OCI-LY1 (cell line): ENCODE data around the gene SH3PXD2A.

Experiments
- H2AFZ ChIP-seq: fragments of 200-600 bp; sonication (generic), shearing (Covaris generic); 2 replicates; pipeline ENCODE4 v1.6.0; 2014; ENCODE audit warnings: antibody characterized with exemption, mild to moderate bottlenecking, low read length
- H3F3A ChIP-seq: fragments of 200-600 bp; sonication (generic), shearing (Covaris generic); 2 replicates; pipeline ENCODE4 v1.6.0; 2014; ENCODE audit warnings: mild to moderate bottlenecking, antibody characterized with exemption, low read length, moderate library complexity; ENCODE audit not compliant: insufficient read depth
- H3K27ac ChIP-seq: fragments of 200-600 bp; sonication (generic); 2 replicates; pipeline ENCODE4 v1.5.1; 2014; ENCODE audit warnings: low read length, mixed run types, mild to moderate bottlenecking, low read depth; ENCODE audit not compliant: poor library complexity, severe bottlenecking
- H3K27me3 ChIP-seq: fragments of 200-600 bp; sonication (generic); 2 replicates; pipeline ENCODE4 v1.6.0; 2014; ENCODE audit warnings: antibody characterized with exemption, mild to moderate bottlenecking, low read length, moderate library complexity; ENCODE audit not compliant: insufficient read depth
- H3K36me3 ChIP-seq: fragments of 200-600 bp; sonication (generic); 2 replicates; pipeline ENCODE4 v1.6.1; 2014; ENCODE audit warnings: mild to moderate bottlenecking, antibody characterized with exemption, low read length, moderate library complexity, mixed read lengths; ENCODE audit not compliant: insufficient read depth
- H3K4me1 ChIP-seq: fragments of 200-600 bp; sonication (generic); 2 replicates; pipeline ENCODE4 v1.5.1; 2014; ENCODE audit warnings: mild to moderate bottlenecking, low read length, moderate library complexity; ENCODE audit not compliant: insufficient read depth, severe bottlenecking
- H3K4me2 ChIP-seq: fragments of 200-600 bp; sonication (generic), shearing (Covaris generic); 2 replicates; pipeline ENCODE4 v1.6.1; 2014; ENCODE audit warnings: low read length
- H3K4me3 ChIP-seq: fragments of 200-600 bp; sonication (generic); 2 replicates; pipeline ENCODE4 v1.5.1; 2014; ENCODE audit warnings: low read length, low read depth, mild to moderate bottlenecking, mixed read lengths; ENCODE audit not compliant: poor library complexity, severe bottlenecking
- H3K79me2 ChIP-seq: fragments of 200-600 bp; shearing (Covaris generic); 2 replicates; pipeline ENCODE4 v1.6.1; 2016; ENCODE audit warnings: mixed run types, low read length, mixed read lengths; ENCODE audit not compliant: insufficient read depth
- H3K9ac ChIP-seq: fragments of 200-600 bp; sonication (generic), shearing (Covaris generic); 2 replicates; pipeline ENCODE4 v1.6.1; 2014; ENCODE audit warnings: mild to moderate bottlenecking, low read length, mixed read lengths
- H3K9me2 ChIP-seq: fragments of 200-600 bp; sonication (generic), shearing (Covaris generic); 2 replicates; pipeline ENCODE4 v1.6.1; 2014; ENCODE audit warnings: low read depth, mild to moderate bottlenecking, low read length, mixed read lengths
- H3K9me3 ChIP-seq: fragments of 200-600 bp; shearing (Covaris generic); 2 replicates; pipeline ENCODE4 v1.6.1; 2014; ENCODE audit warnings: low read length, mixed read lengths
- H4K20me1 ChIP-seq: fragments of 200-600 bp; sonication (generic), shearing (Covaris generic); 2 replicates; pipeline ENCODE4 v1.6.0; 2016; ENCODE audit warnings: mild to moderate bottlenecking, low read length; ENCODE audit not compliant: insufficient read depth
- EZH2 ChIP-seq: fragments of 200-600 bp; sonication (generic), shearing (Covaris generic); IDR thresholded peaks from 2 replicates; pipeline ENCODE4 v1.8.0; 2017; ENCODE audit warnings: borderline replicate concordance, mixed run types, mild to moderate bottlenecking, antibody characterized with exemption, low read length, moderate library complexity, mixed read lengths
- TF ChIP-seq, protein P1 (sequence below): fragments of 200-600 bp; sonication (generic), shearing (Covaris generic); IDR thresholded peaks from 2 replicates; pipeline ENCODE4 v1.5.1; 2017; ENCODE audit warnings: mild to moderate bottlenecking, antibody characterized with exemption, low read length, moderate library complexity, mixed read lengths

SH3PXD2A gene

DNA sequence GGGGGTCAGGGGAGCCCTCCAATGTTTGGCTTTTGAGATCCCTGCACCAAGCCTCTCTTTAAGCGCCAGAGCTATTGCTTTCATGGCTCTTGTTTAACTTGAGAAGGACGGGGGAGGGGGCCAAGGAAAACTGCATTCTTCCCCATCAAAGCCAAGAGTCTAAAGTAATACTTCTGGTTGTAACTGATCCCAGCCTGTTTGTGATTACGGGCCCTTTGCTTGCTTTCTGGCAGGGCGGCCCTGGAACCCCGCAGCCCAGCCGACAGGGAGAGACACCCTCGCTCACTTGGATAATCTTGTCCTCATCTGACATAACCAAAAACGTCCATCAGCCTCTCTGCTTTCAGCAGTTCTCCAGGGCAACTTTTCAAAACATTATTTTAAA is 207.1 kb downstream of the SH3PXD2A start:
- Histone ChIP-seq H3F3A (no peaks in the 10 kb centered on the region), H3K79me2 (no peaks in the 10 kb centered on the region), H4K20me1 (no peaks in the 10 kb centered on the region), H3K4me3 (no peak overlapping the region), H3K36me3 (no peaks in the 10 kb centered on the region), H2AFZ (no peak overlapping the region), H3K27ac (no peak overlapping the region), H3K9me2 (no peaks in the 10 kb centered on the region), H3K9me3 (no peaks in the 10 kb centered on the region), H3K9ac (no peak overlapping the region), H3K4me2 (no peak overlapping the region), H3K27me3 (0 out of 2 replicates have a peak, but pooled peaks cover 10% of the 10 kb centered on the region), H3K4me1 (no peaks in the 10 kb centered on the region)
- TF ChIP-seq, protein P1, sequence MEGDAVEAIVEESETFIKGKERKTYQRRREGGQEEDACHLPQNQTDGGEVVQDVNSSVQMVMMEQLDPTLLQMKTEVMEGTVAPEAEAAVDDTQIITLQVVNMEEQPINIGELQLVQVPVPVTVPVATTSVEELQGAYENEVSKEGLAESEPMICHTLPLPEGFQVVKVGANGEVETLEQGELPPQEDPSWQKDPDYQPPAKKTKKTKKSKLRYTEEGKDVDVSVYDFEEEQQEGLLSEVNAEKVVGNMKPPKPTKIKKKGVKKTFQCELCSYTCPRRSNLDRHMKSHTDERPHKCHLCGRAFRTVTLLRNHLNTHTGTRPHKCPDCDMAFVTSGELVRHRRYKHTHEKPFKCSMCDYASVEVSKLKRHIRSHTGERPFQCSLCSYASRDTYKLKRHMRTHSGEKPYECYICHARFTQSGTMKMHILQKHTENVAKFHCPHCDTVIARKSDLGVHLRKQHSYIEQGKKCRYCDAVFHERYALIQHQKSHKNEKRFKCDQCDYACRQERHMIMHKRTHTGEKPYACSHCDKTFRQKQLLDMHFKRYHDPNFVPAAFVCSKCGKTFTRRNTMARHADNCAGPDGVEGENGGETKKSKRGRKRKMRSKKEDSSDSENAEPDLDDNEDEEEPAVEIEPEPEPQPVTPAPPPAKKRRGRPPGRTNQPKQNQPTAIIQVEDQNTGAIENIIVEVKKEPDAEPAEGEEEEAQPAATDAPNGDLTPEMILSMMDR, result no peak
- TF ChIP-seq EZH2, result no peak

DNA sequence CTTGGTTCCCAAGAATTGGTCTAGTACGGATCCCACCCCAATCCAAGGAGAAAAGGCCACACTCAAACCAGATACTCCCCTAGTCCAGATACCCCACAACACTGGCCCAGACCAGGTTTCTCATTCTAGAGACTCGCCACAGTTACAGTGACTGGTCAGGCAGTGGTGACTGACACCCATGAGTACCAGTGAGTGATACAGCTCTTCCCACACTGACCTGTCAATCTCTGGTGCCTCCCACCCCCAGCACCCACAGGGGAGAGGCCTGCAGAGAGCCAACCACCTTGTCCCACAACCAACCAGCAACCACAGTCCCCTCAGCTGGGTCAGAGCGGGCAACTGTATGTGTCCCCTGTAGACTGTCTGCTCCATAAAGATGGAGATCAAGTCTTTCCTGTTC is 209.1 kb downstream of the SH3PXD2A start:
- H3K9me2 ChIP-seq, result no peaks in the 10 kb centered on the region
- no peak overlapping the region for H3K4me2 ChIP-seq
- no peak overlapping the region for H2AFZ ChIP-seq
- no peaks in the 10 kb centered on the region for H3K9me3 ChIP-seq
- TF ChIP-seq, protein P1, result no peak
- no peaks in the 10 kb centered on the region for H3K4me1 ChIP-seq
- no peaks in the 10 kb centered on the region for H4K20me1 ChIP-seq
- H3K27me3 ChIP-seq, result 0 out of 2 replicates have a peak, but pooled peaks cover 5% of the 10 kb centered on the region
- no peak overlapping the region for H3K4me3 ChIP-seq
- H3F3A ChIP-seq, result no peaks in the 10 kb centered on the region
- no peaks in the 10 kb centered on the region for H3K36me3 ChIP-seq
- H3K9ac ChIP-seq, result no peak overlapping the region
- no peak overlapping the region for H3K27ac ChIP-seq
- no peaks in the 10 kb centered on the region for H3K79me2 ChIP-seq

DNA sequence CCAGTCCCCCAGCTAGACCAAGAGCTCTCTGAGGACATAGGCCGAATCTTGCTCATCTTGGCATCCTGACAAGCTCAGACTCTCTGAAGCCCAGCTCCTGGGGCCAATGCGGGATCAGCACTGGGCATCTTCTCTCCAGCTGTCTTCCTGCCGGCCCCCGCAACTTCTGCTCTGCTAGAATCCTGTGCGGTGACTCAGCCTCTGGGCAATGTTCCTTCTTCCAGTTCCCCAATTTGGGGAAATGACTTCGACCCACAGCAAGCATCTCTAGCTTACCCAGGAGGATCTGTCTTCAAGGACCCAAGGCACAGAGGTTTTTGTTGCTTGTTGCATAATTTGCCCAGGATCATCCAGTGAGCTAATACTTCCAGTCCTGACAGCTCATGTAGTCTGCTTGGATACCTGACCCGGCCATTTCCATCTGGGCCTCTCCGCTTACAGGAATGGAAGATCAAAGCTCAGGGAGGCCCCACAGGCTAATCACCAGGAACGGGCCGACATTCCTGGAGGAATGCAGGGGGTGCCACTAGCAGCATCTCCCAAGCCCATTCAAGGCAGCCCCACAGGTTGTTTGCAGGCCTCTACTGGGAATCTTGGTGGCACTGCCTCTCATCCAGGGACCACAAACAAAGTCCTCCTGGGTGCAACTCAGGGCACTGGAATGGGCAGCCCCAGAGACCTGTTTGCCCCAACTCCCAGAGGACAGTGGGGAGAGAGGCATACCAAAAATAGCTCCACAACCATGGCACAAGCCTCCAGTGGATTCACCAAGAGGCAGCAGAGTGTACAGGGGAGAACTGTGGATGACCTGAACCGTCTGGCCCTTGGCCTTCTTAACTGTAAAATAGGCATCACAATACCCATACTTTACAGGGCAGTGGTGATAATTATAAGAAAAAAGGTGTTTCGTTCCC is 210.0 kb downstream of the SH3PXD2A start:
- no peaks in the 10 kb centered on the region for H3K36me3 ChIP-seq
- H3K4me3 ChIP-seq, result no peak overlapping the region
- no peak overlapping the region for H2AFZ ChIP-seq
- H3K4me1 ChIP-seq, result no peaks in the 10 kb centered on the region
- no peak overlapping the region for H3K9ac ChIP-seq
- H3K27me3 ChIP-seq, result 0 out of 2 replicates have a peak, but pooled peaks cover 5% of the 10 kb centered on the region
- H3F3A ChIP-seq, result no peaks in the 10 kb centered on the region
- no peak overlapping the region for H3K27ac ChIP-seq
- H4K20me1 ChIP-seq, result no peaks in the 10 kb centered on the region
- no peaks in the 10 kb centered on the region for H3K79me2 ChIP-seq
- no peaks in the 10 kb centered on the region for H3K9me3 ChIP-seq
- H3K9me2 ChIP-seq, result no peaks in the 10 kb centered on the region
- TF ChIP-seq, protein P1, result no peak
- no peak for TF ChIP-seq EZH2
- no peak overlapping the region for H3K4me2 ChIP-seq
